K562 (cell line): ENCODE measurements around the gene DKC1.

Experiments used
- ATF7 ChIP-seq: fragments of 450-650 bp; IDR thresholded peaks from 2 replicates; pipeline ENCODE4 v1.7.1; 2014; ENCODE audit warnings: mild to moderate bottlenecking, moderate library complexity
- CBFA2T3 ChIP-seq: fragments of 450-650 bp; IDR thresholded peaks from 2 replicates; pipeline ENCODE4 v1.6.1; 2017
- MAFF ChIP-seq: IDR thresholded peaks from 2 replicates; pipeline ENCODE4 v1.6.1; 2012; ENCODE audit warnings: low read length, improper control_type of control experiment
- MAFK ChIP-seq: IDR thresholded peaks from 2 replicates; pipeline ENCODE4 v1.6.1; 2011; ENCODE audit warnings: low read length, improper control_type of control experiment
- NFYB ChIP-seq: IDR thresholded peaks from 2 replicates; pipeline ENCODE4 v1.6.1; 2011; ENCODE audit warnings: mild to moderate bottlenecking, moderate library complexity; ENCODE audit not compliant: insufficient read length; ENCODE audit errors: extremely low read depth
- REST ChIP-seq, 2 experiments: fragments of 450-650 bp; formaldehyde crosslinking in 1 of 2; IDR thresholded peaks; 2 replicates each; pipeline versions ENCODE4 v1.4.0 to v1.6.1; 2014 to 2020; ENCODE audit warnings: mild to moderate bottlenecking in 2 of 2, borderline replicate concordance in 1 of 2, low read depth in 1 of 2
- TCF7 ChIP-seq: sonication (generic); IDR thresholded peaks from 2 replicates; pipeline ENCODE4 v1.6.1; 2016; ENCODE audit warnings: antibody characterized with exemption, borderline replicate concordance
- USF2 ChIP-seq: sonication (generic); formaldehyde crosslinking; IDR thresholded peaks from 2 replicates; pipeline ENCODE4 v1.5.0; 2020; ENCODE audit warnings: missing genetic modification reagents
- ZNF175 ChIP-seq: fragments of 200-800 bp; sonication (Bioruptor generic); IDR thresholded peaks from 2 replicates; pipeline ENCODE4 v1.6.1; 2016; ENCODE audit warnings: low read depth, mild to moderate bottlenecking, missing genetic modification characterization, missing compliant biosample characterization
- ZNF239 ChIP-seq: fragments of 250-450 bp; sonication (Bioruptor Pico); IDR thresholded peaks from 2 replicates; pipeline ENCODE4 v1.4.0; 2020; ENCODE audit warnings: mild to moderate bottlenecking
- ZNF354B ChIP-seq: fragments of 250-450 bp; sonication (Bioruptor Pico); IDR thresholded peaks from 2 replicates; pipeline ENCODE4 v1.4.0; 2020
- ZNF444 ChIP-seq: fragments of 250-450 bp; sonication (Bioruptor Pico); IDR thresholded peaks from 2 replicates; pipeline ENCODE4 v1.4.0; 2020; ENCODE audit warnings: mild to moderate bottlenecking, moderate library complexity

GRCh38 chrX:154730253-154730891 is 32.3 kb upstream of the DKC1 start:
- no peak for TF ChIP-seq ZNF444 (CRISPR knock-in tag)
- no peak for TF ChIP-seq NFYB
- TF ChIP-seq USF2: no peak
- TF ChIP-seq ZNF354B (CRISPR knock-in tag): no peak
- TF ChIP-seq MAFF: no peak
- TF ChIP-seq ZNF239 (CRISPR knock-in tag): no peak
- TF ChIP-seq ATF7: no peak
- TF ChIP-seq CBFA2T3: no peak; the same call in 1 of the 2 replicates
- TF ChIP-seq TCF7: no peak
- TF ChIP-seq ZNF175: no peak
- no peak for TF ChIP-seq MAFK
- no peak for TF ChIP-seq REST (IDR thresholded peaks at IDR 0.05; ENCODE audit: borderline replicate concordance)
- TF ChIP-seq REST (CRISPR knock-in tag; IDR thresholded peaks at IDR 0.05; ENCODE audit: low read depth): no peak
